ENCODE results near the gene SNX15.

GRCh38 chr11:65019824-65020223, 7.4 kb upstream of the SNX15 start:
- TF ChIP-seq CTCF (IDR thresholded peaks at IDR 0.05; ENCODE audit: low read depth, low read length, poor library complexity, severe bottlenecking) (no peak), EZH2phosphoT487 (IDR thresholded peaks at IDR 0.05; ENCODE audit: borderline replicate concordance, low read length) (no peak)
